GM23338 (cell line): ENCODE measurements around the gene KAT6B.

Experiments
- EZH2 ChIP-seq: fragments of 200-600 bp; sonication (generic); IDR thresholded peaks from one replicate; pipeline ENCODE4 v1.8.0; 2017; ENCODE audit warnings: antibody characterized with exemption, mild to moderate bottlenecking, low read depth; ENCODE audit not compliant: unreplicated experiment
- TF ChIP-seq, protein P1 (sequence below), 2 experiments: fragments of 200-600 bp in 1 of 2; sonication (generic) in 1 of 2; conservative IDR thresholded peaks; 2 replicates each; pipeline versions ENCODE4 v1.5.1 to v1.6.1; 2016 to 2017; ENCODE audit warnings: antibody characterized with exemption in 2 of 2, low read depth in 2 of 2, mild to moderate bottlenecking in 2 of 2, moderate library complexity in 1 of 2
- TF ChIP-seq, protein P2 (sequence below): IDR thresholded peaks from one replicate; pipeline ENCODE4 v1.6.1; 2018; ENCODE audit warnings: antibody characterized with exemption; ENCODE audit not compliant: unreplicated experiment

DNA sequence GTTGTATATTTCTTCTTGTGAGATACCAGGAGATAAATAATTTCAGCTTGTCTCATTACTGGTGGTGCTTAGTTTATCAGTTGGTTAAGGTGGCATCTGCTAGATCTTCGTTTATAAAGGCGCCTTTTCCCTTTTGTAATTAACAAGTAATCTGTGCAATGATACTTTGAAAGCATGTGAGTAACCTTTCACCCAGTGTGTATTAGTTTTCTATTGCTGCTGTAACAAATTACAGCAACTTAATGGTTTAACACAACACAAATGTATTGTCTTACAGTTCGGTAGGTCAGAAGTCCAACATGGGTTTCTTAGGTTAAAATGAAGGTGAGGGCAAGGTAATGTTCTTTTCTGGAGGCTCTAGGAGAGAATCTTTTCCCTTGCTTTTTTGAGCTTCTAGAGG is 30.5 kb downstream of the KAT6B start:
- TF ChIP-seq, protein P1, sequence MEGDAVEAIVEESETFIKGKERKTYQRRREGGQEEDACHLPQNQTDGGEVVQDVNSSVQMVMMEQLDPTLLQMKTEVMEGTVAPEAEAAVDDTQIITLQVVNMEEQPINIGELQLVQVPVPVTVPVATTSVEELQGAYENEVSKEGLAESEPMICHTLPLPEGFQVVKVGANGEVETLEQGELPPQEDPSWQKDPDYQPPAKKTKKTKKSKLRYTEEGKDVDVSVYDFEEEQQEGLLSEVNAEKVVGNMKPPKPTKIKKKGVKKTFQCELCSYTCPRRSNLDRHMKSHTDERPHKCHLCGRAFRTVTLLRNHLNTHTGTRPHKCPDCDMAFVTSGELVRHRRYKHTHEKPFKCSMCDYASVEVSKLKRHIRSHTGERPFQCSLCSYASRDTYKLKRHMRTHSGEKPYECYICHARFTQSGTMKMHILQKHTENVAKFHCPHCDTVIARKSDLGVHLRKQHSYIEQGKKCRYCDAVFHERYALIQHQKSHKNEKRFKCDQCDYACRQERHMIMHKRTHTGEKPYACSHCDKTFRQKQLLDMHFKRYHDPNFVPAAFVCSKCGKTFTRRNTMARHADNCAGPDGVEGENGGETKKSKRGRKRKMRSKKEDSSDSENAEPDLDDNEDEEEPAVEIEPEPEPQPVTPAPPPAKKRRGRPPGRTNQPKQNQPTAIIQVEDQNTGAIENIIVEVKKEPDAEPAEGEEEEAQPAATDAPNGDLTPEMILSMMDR (conservative IDR thresholded peaks at IDR 0.05; ENCODE audit: low read depth in 2 of 2): no peak
- no peak for TF ChIP-seq EZH2
- TF ChIP-seq, protein P2, sequence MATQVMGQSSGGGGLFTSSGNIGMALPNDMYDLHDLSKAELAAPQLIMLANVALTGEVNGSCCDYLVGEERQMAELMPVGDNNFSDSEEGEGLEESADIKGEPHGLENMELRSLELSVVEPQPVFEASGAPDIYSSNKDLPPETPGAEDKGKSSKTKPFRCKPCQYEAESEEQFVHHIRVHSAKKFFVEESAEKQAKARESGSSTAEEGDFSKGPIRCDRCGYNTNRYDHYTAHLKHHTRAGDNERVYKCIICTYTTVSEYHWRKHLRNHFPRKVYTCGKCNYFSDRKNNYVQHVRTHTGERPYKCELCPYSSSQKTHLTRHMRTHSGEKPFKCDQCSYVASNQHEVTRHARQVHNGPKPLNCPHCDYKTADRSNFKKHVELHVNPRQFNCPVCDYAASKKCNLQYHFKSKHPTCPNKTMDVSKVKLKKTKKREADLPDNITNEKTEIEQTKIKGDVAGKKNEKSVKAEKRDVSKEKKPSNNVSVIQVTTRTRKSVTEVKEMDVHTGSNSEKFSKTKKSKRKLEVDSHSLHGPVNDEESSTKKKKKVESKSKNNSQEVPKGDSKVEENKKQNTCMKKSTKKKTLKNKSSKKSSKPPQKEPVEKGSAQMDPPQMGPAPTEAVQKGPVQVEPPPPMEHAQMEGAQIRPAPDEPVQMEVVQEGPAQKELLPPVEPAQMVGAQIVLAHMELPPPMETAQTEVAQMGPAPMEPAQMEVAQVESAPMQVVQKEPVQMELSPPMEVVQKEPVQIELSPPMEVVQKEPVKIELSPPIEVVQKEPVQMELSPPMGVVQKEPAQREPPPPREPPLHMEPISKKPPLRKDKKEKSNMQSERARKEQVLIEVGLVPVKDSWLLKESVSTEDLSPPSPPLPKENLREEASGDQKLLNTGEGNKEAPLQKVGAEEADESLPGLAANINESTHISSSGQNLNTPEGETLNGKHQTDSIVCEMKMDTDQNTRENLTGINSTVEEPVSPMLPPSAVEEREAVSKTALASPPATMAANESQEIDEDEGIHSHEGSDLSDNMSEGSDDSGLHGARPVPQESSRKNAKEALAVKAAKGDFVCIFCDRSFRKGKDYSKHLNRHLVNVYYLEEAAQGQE: no peak
